ENCODE results near the gene CRB1.

CRB1 gene

GRCh38 chr1:197424380-197424779 lies 156.3 kb downstream of the CRB1 start:
- no peak overlapping the region for H3K4me3 ChIP-seq (ENCODE audit: low read depth, low read length)
- TF ChIP-seq CTCF (IDR thresholded peaks at IDR 0.05; ENCODE audit: borderline replicate concordance, insufficient read depth, low read depth, low read length), result no peak

- H3K4me3 ChIP-seq (ENCODE audit: low read depth, low read length), result no peak overlapping the region
- no peak for TF ChIP-seq CTCF (IDR thresholded peaks at IDR 0.05; ENCODE audit: borderline replicate concordance, insufficient read depth, low read depth, low read length)
Measured at GRCh38 chr1:197429372-197429771, 161.3 kb downstream of the CRB1 start.

GRCh38 chr1:197435224-197435623 lies 167.2 kb downstream of the CRB1 start:
- no peak overlapping the region for H3K4me3 ChIP-seq (ENCODE audit: low read depth, low read length)
- TF ChIP-seq CTCF (IDR thresholded peaks at IDR 0.05; ENCODE audit: borderline replicate concordance, insufficient read depth, low read depth, low read length), result no peak

- H3K4me3 ChIP-seq (ENCODE audit: low read depth, low read length), result no peak overlapping the region
- TF ChIP-seq CTCF (IDR thresholded peaks at IDR 0.05; ENCODE audit: borderline replicate concordance, insufficient read depth, low read depth, low read length), result no peak
Measured at GRCh38 chr1:197437601-197438000, 169.5 kb downstream of the CRB1 start.

- no peak for TF ChIP-seq CTCF (IDR thresholded peaks at IDR 0.05; ENCODE audit: borderline replicate concordance, insufficient read depth, low read depth, low read length)
Measured at GRCh38 chr1:197438010-197438790, 170.1 kb downstream of the CRB1 start.

GRCh38 chr1:197439708-197440280 lies 171.7 kb downstream of the CRB1 start:
- TF ChIP-seq CTCF (IDR thresholded peaks at IDR 0.05; ENCODE audit: borderline replicate concordance, insufficient read depth, low read depth, low read length), result no peak
- no peak overlapping the region for H3K4me3 ChIP-seq (ENCODE audit: low read depth, low read length)

More at GRCh38 chr1:197438010-197438790, 170.1 kb downstream of the CRB1 start:
- H3K4me3 ChIP-seq (ENCODE audit: low read depth, low read length), result no peak overlapping the region

- H3K4me3 ChIP-seq (ENCODE audit: low read depth, low read length), result no peak overlapping the region
- no peak for TF ChIP-seq CTCF (IDR thresholded peaks at IDR 0.05; ENCODE audit: borderline replicate concordance, insufficient read depth, low read depth, low read length)
Measured at GRCh38 chr1:197440715-197441114, 172.7 kb downstream of the CRB1 start.

Data from GM12875 (cell line).